ENCODE measurements around the gene KCNT2. TPM values are rescaled to one million over a fixed set of nuclear protein-coding genes. Genes with fewer than 3 reads are reported as not detected.
A peak's percentile ranks its signal among the peaks of the same experiment; 100 is the strongest.

KCNT2 gene
- total and polyA plus RNA-seq, 9 of the 15 experiments (the other 6 are each of a cell fraction or from before 2014, with no cell fraction given), result 0.13 to 0.73 (median 0.28) TPM

GRCh38 chr1:196651079-196651478 is 42.8 kb upstream of the KCNT2 start:
- Histone ChIP-seq H3K9ac (ENCODE audit: insufficient read depth in 1 of 2, low read depth in 2 of 2, low read length in 2 of 2) (peak overlapping the region in 1 of 2 experiments; percentile 60; a peak in 1 of 4 replicates), H3K4me3 (no peak overlapping the region), H3K27me3 (ENCODE audit: control insufficient read depth in 2 of 2, insufficient read depth in 2 of 2, low read length in 2 of 2) (no peaks in the 10 kb centered on the region), H3K36me3 (ENCODE audit: control insufficient read depth, insufficient read depth, low read length) (no peaks in the 10 kb centered on the region), H3K9me3 (replicated peaks; ENCODE audit: control insufficient read depth, insufficient read depth, low read depth, low read length) (no peaks in the 10 kb centered on the region), H3K27ac (ENCODE audit: extremely low read depth, low read depth, low read length) (peak overlapping the region; percentile 57; the same call in 2 of the 3 replicates), H2AFZ (ENCODE audit: low read depth, low read length) (peak overlapping the region; percentile 80), H3K9me1 (ENCODE audit: control insufficient read depth, insufficient read depth, low read length) (no peaks in the 10 kb centered on the region), H3K4me2 (ENCODE audit: insufficient read depth, low read length) (no peak overlapping the region), H3K4me1 (replicated peaks in 1 of 2; ENCODE audit: control insufficient read depth in 2 of 2, insufficient read depth in 2 of 2, low read length in 2 of 2) (peaks cover 0 to 3% of the 10 kb centered on the region in 2 experiments; a peak in 2 of 5 replicates), H3K79me2 (ENCODE audit: control insufficient read depth, insufficient read depth, low read length) (peaks cover 41% of the 10 kb centered on the region), H4K20me1 (replicated peaks; ENCODE audit: control insufficient read depth, insufficient read depth, low read length) (no peaks in the 10 kb centered on the region)
- DNase-seq (ENCODE audit: extremely low read depth in 1 of 4, low spot score in 3 of 4) (peak in 1 of 4 experiments; percentile 21), ATAC-seq (peak; percentile 45), FAIRE-seq (no peak)
- BruUV-seq (replicated peaks), result no TSS peak
- in situ Hi-C loops (cut with MboI) (loop anchor here (25.0 kb wide), 1 partner anchor 764 kb away; no protein-coding TSS in a partner anchor), intact Hi-C loops (cut with micrococcal nuclease) (loop anchor here (5.0 kb wide), 1 partner anchor 546 kb away; no protein-coding TSS in a partner anchor)
- ChIA-PET CTCF (ENCODE audit: low intra/inter-chr PET ratio) (no interaction called here), POLR2A (no interaction called here)
- 19% methylated on average over 3 of the region's 3 CpGs for WGBS (ENCODE audit: insufficient coverage, low coverage, missing lambda C conversion rate)
- no peak for TF ChIP-seq GATA2 (CRISPR knock-in tag; IDR thresholded peaks at IDR 0.05)
- TF ChIP-seq, protein P1, sequence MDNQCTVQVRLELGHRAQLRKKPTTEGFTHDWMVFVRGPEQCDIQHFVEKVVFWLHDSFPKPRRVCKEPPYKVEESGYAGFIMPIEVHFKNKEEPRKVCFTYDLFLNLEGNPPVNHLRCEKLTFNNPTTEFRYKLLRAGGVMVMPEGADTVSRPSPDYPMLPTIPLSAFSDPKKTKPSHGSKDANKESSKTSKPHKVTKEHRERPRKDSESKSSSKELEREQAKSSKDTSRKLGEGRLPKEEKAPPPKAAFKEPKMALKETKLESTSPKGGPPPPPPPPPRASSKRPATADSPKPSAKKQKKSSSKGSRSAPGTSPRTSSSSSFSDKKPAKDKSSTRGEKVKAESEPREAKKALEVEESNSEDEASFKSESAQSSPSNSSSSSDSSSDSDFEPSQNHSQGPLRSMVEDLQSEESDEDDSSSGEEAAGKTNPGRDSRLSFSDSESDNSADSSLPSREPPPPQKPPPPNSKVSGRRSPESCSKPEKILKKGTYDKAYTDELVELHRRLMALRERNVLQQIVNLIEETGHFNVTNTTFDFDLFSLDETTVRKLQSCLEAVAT (IDR thresholded peaks at IDR 0.05), result 0 out of 4 replicates have a peak, but pooled peaks of 1 of the 2 experiments have one; percentile 12

DNA sequence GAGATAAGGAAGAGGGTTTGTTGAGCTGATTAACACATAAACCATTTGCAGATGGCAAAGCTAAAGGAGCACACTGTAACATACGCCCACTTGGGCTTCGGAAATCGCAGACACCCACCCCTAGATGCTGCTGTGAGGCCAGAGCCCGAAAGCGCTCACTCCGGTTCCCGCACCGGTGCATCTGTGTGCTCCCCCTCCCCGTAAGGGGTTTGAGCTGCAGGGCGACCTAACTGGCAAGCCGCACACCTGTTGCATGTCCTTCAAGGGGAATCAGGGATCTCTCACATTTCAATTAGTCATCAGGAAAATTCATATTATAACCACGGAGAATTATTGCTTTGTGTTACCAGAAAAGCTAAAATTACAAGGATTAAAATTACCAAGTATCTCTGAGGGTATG is 42.2 kb upstream of the KCNT2 start:
- Histone ChIP-seq H2AFZ (ENCODE audit: low read depth, low read length) (peak overlapping the region; percentile 80), H3K4me1 (replicated peaks in 1 of 2; ENCODE audit: control insufficient read depth in 2 of 2, insufficient read depth in 2 of 2, low read length in 2 of 2) (peaks cover 0 to 3% of the 10 kb centered on the region in 2 experiments; a peak in 2 of 5 replicates), H3K9me3 (replicated peaks; ENCODE audit: control insufficient read depth, insufficient read depth, low read depth, low read length) (no peaks in the 10 kb centered on the region), H3K9me1 (ENCODE audit: control insufficient read depth, insufficient read depth, low read length) (no peaks in the 10 kb centered on the region), H3K27me3 (ENCODE audit: control insufficient read depth in 2 of 2, insufficient read depth in 2 of 2, low read length in 2 of 2) (no peaks in the 10 kb centered on the region), H3K9ac (ENCODE audit: insufficient read depth in 1 of 2, low read depth in 2 of 2, low read length in 2 of 2) (peak overlapping the region; percentile 36 to 80), H4K20me1 (replicated peaks; ENCODE audit: control insufficient read depth, insufficient read depth, low read length) (no peaks in the 10 kb centered on the region), H3K4me3 (no peak overlapping the region), H3K27ac (ENCODE audit: extremely low read depth, low read depth, low read length) (peak overlapping the region; percentile 67), H3K4me2 (ENCODE audit: insufficient read depth, low read length) (peak overlapping the region; percentile 73), H3K79me2 (ENCODE audit: control insufficient read depth, insufficient read depth, low read length) (peaks cover 35% of the 10 kb centered on the region), H3K36me3 (ENCODE audit: control insufficient read depth, insufficient read depth, low read length) (no peaks in the 10 kb centered on the region)
- in situ Hi-C loops (cut with MboI) (loop anchor here (25.0 kb wide), 1 partner anchor 763 kb away; no protein-coding TSS in a partner anchor), intact Hi-C loops (cut with micrococcal nuclease) (loop anchor here (5.0 kb wide), 1 partner anchor 547 kb away; no protein-coding TSS in a partner anchor)
- WGBS (ENCODE audit: insufficient coverage, low coverage, missing lambda C conversion rate), result 15% methylated on average over 12 of the region's 12 CpGs
- POLR2A ChIA-PET, result interaction anchor here (0.5 kb wide), 1 partner anchor 156 kb away, joined by 5 read pairs; no protein-coding TSS in a partner anchor
- ATAC-seq (peak; percentile 66), DNase-seq (ENCODE audit: extremely low read depth in 1 of 4, low spot score in 3 of 4) (peak in 2 of 4 experiments; percentile 13 to 38), FAIRE-seq (no peak)
- BruUV-seq (replicated peaks), result no TSS peak
- CTCF ChIA-PET (ENCODE audit: low intra/inter-chr PET ratio), result no interaction called here
- peak; percentile 51; the same call in 1 of the 2 replicates for TF ChIP-seq TGIF2 (CRISPR knock-in tag; IDR thresholded peaks at IDR 0.05)
- no peak for TF ChIP-seq MBD1 (CRISPR knock-in tag; IDR thresholded peaks at IDR 0.05)
- TF ChIP-seq DMBX1 (CRISPR knock-in tag; IDR thresholded peaks at IDR 0.05; ENCODE audit: borderline replicate concordance), result peak; percentile 25; the same call in 1 of the 2 replicates
- TF ChIP-seq KLF13 (tag; IDR thresholded peaks at IDR 0.05; ENCODE audit: borderline replicate concordance, low read depth), result 0 out of 2 replicates have a peak, but pooled peaks have one; percentile 47
- TF ChIP-seq, protein P2, sequence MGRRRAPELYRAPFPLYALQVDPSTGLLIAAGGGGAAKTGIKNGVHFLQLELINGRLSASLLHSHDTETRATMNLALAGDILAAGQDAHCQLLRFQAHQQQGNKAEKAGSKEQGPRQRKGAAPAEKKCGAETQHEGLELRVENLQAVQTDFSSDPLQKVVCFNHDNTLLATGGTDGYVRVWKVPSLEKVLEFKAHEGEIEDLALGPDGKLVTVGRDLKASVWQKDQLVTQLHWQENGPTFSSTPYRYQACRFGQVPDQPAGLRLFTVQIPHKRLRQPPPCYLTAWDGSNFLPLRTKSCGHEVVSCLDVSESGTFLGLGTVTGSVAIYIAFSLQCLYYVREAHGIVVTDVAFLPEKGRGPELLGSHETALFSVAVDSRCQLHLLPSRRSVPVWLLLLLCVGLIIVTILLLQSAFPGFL (CRISPR knock-in tag; IDR thresholded peaks at IDR 0.05), result 0 out of 2 replicates have a peak, but pooled peaks have one; percentile 34
- TF ChIP-seq ZBTB8A (IDR thresholded peaks at IDR 0.05; ENCODE audit: partially characterized antibody), result no peak
- 0 out of 2 replicates have a peak, but pooled peaks have one; percentile 5 for TF ChIP-seq CXXC5 (CRISPR knock-in tag; IDR thresholded peaks at IDR 0.05)
